HG03575 (cell line): ENCODE data around the gene NCBP2L.

Source experiments
- ATAC-seq: cut with Tn5 transposase; IDR thresholded peaks from one replicate; pipeline ENCODE4 v1.9.1; 2021; ENCODE audit not compliant: unreplicated experiment, insufficient number of reproducible peaks, low FRiP score; ENCODE audit errors: extremely low read depth

NCBP2L gene

GRCh38 chrX:107750861-107751445 lies 26.6 kb upstream of the NCBP2L start:
- no peak for ATAC-seq

- no peak for ATAC-seq
These were observed 25.5 kb upstream of the NCBP2L start for GRCh38 chrX:107752043-107752442.

GRCh38 chrX:107752714-107753113 lies 24.8 kb upstream of the NCBP2L start:
- ATAC-seq, result no peak

GRCh38 chrX:107753187-107753586 lies 24.3 kb upstream of the NCBP2L start:
- ATAC-seq, result no peak

GRCh38 chrX:107755721-107756120 lies 21.8 kb upstream of the NCBP2L start:
- ATAC-seq, result no peak

GRCh38 chrX:107758231-107758766 lies 19.2 kb upstream of the NCBP2L start:
- no peak for ATAC-seq

- no peak for ATAC-seq
These were observed 17.0 kb upstream of the NCBP2L start for GRCh38 chrX:107760304-107761077.

GRCh38 chrX:107763647-107764046 lies 13.9 kb upstream of the NCBP2L start:
- no peak for ATAC-seq

GRCh38 chrX:107764845-107765608 lies 12.5 kb upstream of the NCBP2L start:
- ATAC-seq, result no peak

- no peak for ATAC-seq
These were observed 10.9 kb upstream of the NCBP2L start for GRCh38 chrX:107766470-107767150.

- ATAC-seq, result no peak
These were observed 9.5 kb upstream of the NCBP2L start for GRCh38 chrX:107768051-107768450.

GRCh38 chrX:107769581-107770317 lies 7.8 kb upstream of the NCBP2L start:
- ATAC-seq, result no peak

- ATAC-seq, result no peak
These were observed 4.3 kb upstream of the NCBP2L start for GRCh38 chrX:107773206-107773605.

- ATAC-seq, result no peak
These were observed 3.6 kb upstream of the NCBP2L start for GRCh38 chrX:107773906-107774435.

- no peak for ATAC-seq
These were observed 2.4 kb upstream of the NCBP2L start for GRCh38 chrX:107775000-107775733.

GRCh38 chrX:107775734-107776511 lies 1.6 kb upstream of the NCBP2L start, which contains the start of gene TSC22D3:
TSC22D3 (minus strand) TSS chrX:107775787; CDS start chrX:107775419, 368 bp downstream.
- ATAC-seq, result no peak
